PC-9 (cell line): ENCODE data around the gene PRIM1.

ENCODE experiments used
- EZH2 ChIP-seq: fragments of 200-600 bp; sonication (generic); IDR thresholded peaks from 2 replicates; pipeline ENCODE4 v1.8.0; 2017; ENCODE audit warnings: antibody characterized with exemption, low read depth
- TF ChIP-seq, protein P1 (sequence below): fragments of 200-600 bp; sonication (generic); conservative IDR thresholded peaks from 2 replicates; pipeline ENCODE4 v1.6.1; 2017; ENCODE audit warnings: mixed run types, antibody characterized with exemption, mild to moderate bottlenecking, moderate library complexity

DNA sequence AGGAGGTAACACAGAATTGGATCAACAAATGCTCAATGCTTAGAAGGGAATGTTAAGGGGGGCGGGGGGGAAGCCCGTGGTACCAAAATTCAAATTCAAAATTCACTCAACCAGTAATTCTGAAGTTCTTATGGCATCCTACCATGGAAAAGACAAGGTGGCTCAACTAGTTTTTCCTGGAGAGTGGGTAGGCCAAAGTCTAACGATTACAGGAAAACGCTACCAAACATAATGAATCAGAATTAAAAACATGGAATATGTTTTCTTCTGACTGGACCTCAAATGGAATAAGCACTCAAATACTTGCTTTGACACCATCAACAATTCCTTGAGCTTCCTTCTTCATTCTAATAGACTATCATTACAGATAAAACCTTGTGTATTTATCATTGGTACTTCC lies 29.3 kb downstream of the PRIM1 start:
- TF ChIP-seq, protein P1, sequence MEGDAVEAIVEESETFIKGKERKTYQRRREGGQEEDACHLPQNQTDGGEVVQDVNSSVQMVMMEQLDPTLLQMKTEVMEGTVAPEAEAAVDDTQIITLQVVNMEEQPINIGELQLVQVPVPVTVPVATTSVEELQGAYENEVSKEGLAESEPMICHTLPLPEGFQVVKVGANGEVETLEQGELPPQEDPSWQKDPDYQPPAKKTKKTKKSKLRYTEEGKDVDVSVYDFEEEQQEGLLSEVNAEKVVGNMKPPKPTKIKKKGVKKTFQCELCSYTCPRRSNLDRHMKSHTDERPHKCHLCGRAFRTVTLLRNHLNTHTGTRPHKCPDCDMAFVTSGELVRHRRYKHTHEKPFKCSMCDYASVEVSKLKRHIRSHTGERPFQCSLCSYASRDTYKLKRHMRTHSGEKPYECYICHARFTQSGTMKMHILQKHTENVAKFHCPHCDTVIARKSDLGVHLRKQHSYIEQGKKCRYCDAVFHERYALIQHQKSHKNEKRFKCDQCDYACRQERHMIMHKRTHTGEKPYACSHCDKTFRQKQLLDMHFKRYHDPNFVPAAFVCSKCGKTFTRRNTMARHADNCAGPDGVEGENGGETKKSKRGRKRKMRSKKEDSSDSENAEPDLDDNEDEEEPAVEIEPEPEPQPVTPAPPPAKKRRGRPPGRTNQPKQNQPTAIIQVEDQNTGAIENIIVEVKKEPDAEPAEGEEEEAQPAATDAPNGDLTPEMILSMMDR, result no peak
- no peak for TF ChIP-seq EZH2
